GM18526 (cell line): Measurements from ENCODE around the gene WBP4.

Experiments
- POLR2A ChIP-seq: IDR thresholded peaks from 3 replicates; pipeline ENCODE4 v1.6.1; 2011; ENCODE audit not compliant: insufficient read length; ENCODE audit errors: extremely low read depth

The WBP4 gene

DNA sequence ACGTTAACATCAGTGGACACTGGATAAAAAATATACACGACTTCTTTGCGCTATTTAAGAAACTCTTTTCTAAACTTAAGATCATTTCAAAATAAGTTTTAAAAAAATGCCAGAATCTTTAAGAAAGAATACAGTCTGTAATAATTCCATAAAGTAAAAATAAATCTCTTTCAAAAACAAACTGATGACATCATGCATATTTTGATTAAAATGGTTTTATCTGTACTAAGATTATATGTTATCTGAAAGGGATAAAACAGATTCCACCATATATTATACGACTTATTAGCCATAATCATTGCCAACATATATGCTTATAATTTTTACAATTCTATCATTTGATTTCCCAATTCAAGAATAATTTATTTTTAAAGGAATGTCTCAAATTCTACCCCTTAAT is 26.9 kb upstream of the WBP4 start:
- TF ChIP-seq POLR2A, result no peak

- no peak for TF ChIP-seq POLR2A
These were observed 26.4 kb upstream of the WBP4 start for GRCh38 chr13:41034881-41035280.

DNA sequence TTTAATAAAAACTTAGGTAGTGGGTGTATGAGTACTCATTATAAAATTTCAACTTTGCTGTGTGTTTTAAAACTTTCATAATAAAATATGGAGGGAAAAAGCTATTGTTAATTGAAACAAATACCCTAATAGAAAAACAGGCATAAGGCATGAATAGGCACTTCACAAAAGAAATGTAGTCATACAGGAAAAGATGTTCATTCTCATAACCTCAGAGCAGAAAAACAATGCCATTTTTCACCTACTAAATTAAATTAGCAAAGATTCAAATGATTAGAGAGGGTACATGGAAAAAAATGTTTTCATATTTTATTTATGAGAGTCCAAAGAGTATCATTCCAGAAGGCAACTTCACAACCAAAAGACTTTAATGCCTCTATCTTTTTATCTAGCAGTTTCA is 21.6 kb upstream of the WBP4 start:
- TF ChIP-seq POLR2A, result no peak

GRCh38 chr13:41040584-41041334 is 20.6 kb upstream of the WBP4 start:
- TF ChIP-seq POLR2A, result no peak

DNA sequence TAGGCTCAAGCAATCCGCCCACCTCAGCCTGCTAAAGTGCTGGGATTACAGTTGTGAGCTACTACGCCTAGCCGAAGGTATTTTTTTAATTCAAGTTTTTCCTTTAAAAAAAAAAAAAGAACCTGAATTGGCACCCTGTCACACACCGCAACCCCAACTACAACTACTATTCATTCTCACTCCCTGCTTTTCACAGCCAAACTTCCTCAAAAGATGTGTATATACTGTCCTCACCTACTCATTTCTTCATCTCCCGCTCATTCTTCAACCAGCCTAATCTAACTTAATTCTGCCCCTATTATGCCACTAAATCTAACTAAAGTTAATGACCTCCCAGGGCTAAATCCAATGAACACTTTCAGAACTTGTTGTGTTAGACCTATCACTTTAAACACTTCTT is 12.7 kb upstream of the WBP4 start:
- TF ChIP-seq POLR2A, result no peak

DNA sequence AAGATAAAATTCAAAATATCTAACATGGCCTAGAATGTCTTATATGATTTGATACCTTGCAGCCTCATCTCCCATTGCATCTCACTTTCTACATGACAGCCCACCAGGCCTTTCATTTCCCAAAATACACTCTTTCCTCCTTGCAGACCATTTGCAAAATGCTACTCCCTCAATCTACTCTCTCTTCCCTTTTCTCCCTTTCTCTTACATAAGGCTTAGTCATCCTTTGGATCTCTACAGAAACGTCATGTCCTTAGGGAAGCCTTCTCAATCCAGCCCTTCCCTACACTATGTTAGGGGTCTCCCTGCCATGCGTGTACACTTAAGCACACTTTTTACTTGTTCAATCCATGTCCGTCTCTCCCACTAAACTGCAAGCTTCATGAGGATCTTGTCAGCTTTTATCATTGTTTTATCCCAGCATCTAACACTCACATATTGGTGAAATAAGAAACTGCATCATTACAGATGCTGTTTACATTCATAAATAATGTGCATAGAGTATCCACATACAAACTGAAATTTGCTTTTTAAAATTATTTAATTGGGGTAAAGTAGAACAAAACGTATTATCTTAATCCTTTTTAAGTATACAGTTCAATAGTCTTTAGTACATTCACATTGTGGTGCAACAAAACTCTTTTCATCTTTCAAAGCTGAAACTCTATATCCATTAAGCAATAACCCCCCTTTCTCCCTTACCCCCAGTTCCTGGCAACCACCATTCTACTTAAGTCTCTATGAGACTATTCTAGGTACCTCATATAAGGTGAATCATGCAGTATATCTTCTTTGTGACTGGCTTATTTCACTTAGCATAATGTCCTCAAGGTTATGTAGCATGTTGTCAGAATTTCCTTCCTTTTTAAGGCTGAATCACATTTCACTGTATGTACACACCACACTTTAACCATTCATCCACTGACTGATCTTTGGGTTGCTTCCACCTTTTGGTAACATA is 11.5 kb upstream of the WBP4 start:
- TF ChIP-seq POLR2A, result no peak

GRCh38 chr13:41052441-41052840 is 8.9 kb upstream of the WBP4 start:
- TF ChIP-seq POLR2A, result no peak

GRCh38 chr13:41053384-41053826 is 7.9 kb upstream of the WBP4 start:
- no peak for TF ChIP-seq POLR2A

- TF ChIP-seq POLR2A, result no peak
These were observed 7.0 kb upstream of the WBP4 start for GRCh38 chr13:41054212-41054877.

- no peak for TF ChIP-seq POLR2A
These were observed 6.2 kb upstream of the WBP4 start for GRCh38 chr13:41054919-41055619.

- TF ChIP-seq POLR2A, result no peak
These were observed 5.1 kb upstream of the WBP4 start for GRCh38 chr13:41056194-41056593.

GRCh38 chr13:41056826-41057711 is 4.2 kb upstream of the WBP4 start:
- TF ChIP-seq POLR2A, result no peak

GRCh38 chr13:41058295-41059070 is 2.8 kb upstream of the WBP4 start:
- TF ChIP-seq POLR2A, result no peak

- no peak for TF ChIP-seq POLR2A
These were observed 1.7 kb upstream of the WBP4 start for GRCh38 chr13:41059456-41060081.
